ENCODE results near the gene CHCHD2. TPM values are rescaled to one million over a fixed set of nuclear protein-coding genes. Genes with fewer than 3 reads are reported as not detected.

The CHCHD2 gene
- total and polyA plus RNA-seq, 8 donors: 115 to 265 (median 149) TPM

GRCh38 chr7:56062382-56062781, 43.9 kb downstream of the CHCHD2 start:
- peak in 2 of 4 donors; percentile 18 to 22 for ATAC-seq
- H3K36me3 ChIP-seq: peaks cover 4 to 26% (median 24%) of the 10 kb centered on the region in 3 donors
- intact Hi-C loops (cut with DNase I): no loop called here
- no peak for FAIRE-seq
- no peaks in the 10 kb centered on the region for H3K27me3 ChIP-seq
- DNase-seq: no peak
- H3K9me3 ChIP-seq: no peaks in the 10 kb centered on the region
- peak overlapping the region in 2 of 4 donors; percentile 36 to 66 for H3K27ac ChIP-seq
- no peak overlapping the region for H3K4me3 ChIP-seq
- no peak for TF ChIP-seq CTCF (IDR thresholded peaks at IDR 0.05)
- peaks cover 8 to 35% (median 15%) of the 10 kb centered on the region in 3 donors for H3K4me1 ChIP-seq
- WGBS, 2 donors: 54 to 56% methylated on average over 2 of the region's 2 CpGs

GRCh38 chr7:56053993-56054392, 52.3 kb downstream of the CHCHD2 start:
- Histone ChIP-seq H3K9me3 (no peaks in the 10 kb centered on the region), H3K4me1 (peaks cover 7 to 25% (median 9%) of the 10 kb centered on the region in 3 donors), H3K27me3 (no peaks in the 10 kb centered on the region), H3K4me3 (no peak overlapping the region), H3K36me3 (peaks cover 3 to 39% (median 25%) of the 10 kb centered on the region in 3 donors), H3K27ac (no peak overlapping the region)
- no peak for FAIRE-seq
- TF ChIP-seq CTCF (IDR thresholded peaks at IDR 0.05): no peak
- WGBS, 2 donors: 51 to 62% methylated on average over 2 of the region's 2 CpGs
- intact Hi-C loops (cut with DNase I): no loop called here
- DNase-seq: no peak
- ATAC-seq: no peak

GRCh38 chr7:56053379-56053778, 52.9 kb downstream of the CHCHD2 start:
- 77 to 80% methylated on average over 9 of the region's 9 CpGs for WGBS, 2 donors
- no peak overlapping the region for H3K27ac ChIP-seq
- no peak for FAIRE-seq
- peaks cover 7 to 27% (median 9%) of the 10 kb centered on the region in 3 donors for H3K4me1 ChIP-seq
- TF ChIP-seq CTCF (IDR thresholded peaks at IDR 0.05): no peak
- intact Hi-C loops (cut with DNase I): no loop called here
- peak in 1 of 6 donors; percentile 3 for DNase-seq
- peaks cover 3 to 33% (median 22%) of the 10 kb centered on the region in 3 donors for H3K36me3 ChIP-seq
- H3K27me3 ChIP-seq: no peaks in the 10 kb centered on the region
- H3K4me3 ChIP-seq: no peak overlapping the region
- no peaks in the 10 kb centered on the region for H3K9me3 ChIP-seq
- ATAC-seq: no peak

Other genes with a start within 250 kb of the CHCHD2 start
- gene SEPTIN14, start 243.7 kb downstream of the CHCHD2 start, total RNA-seq: not detected
- gene SEPTIN14, start 243.7 kb downstream of the CHCHD2 start, polyA plus RNA-seq: not detected
- 1 to 10 TPM; 1.5 to 2.9 (median 1.7) TPM for gene ZNF713, start 219.0 kb downstream of the CHCHD2 start, total RNA-seq
- gene ZNF713, start 219.0 kb downstream of the CHCHD2 start, polyA plus RNA-seq: 1 to 10 TPM; 1.1 to 1.4 TPM
- 1 to 10 TPM; 5.4 to 8.6 (median 7.0) TPM for gene MRPS17, start 154.6 kb downstream of the CHCHD2 start, total RNA-seq
- 1 to 10 TPM; 6.6 to 8.4 TPM for gene MRPS17, start 154.6 kb downstream of the CHCHD2 start, polyA plus RNA-seq
- gene NIPSNAP2, start 141.9 kb downstream of the CHCHD2 start, total RNA-seq: 10 to 100 TPM; 18.7 to 31.1 (median 25.8) TPM
- gene NIPSNAP2, start 141.9 kb downstream of the CHCHD2 start, polyA plus RNA-seq: 10 to 100 TPM; 22.2 to 37.5 TPM
- gene PSPH, start 55.0 kb downstream of the CHCHD2 start, total RNA-seq: 1 to 10 TPM; 3.8 to 9.1 (median 7.2) TPM
- 1 to 10 TPM; 3.3 to 3.8 TPM for gene PSPH, start 55.0 kb downstream of the CHCHD2 start, polyA plus RNA-seq
- 10 to 100 TPM; 33.6 to 56.5 (median 51.3) TPM for gene CCT6A, start 54.7 kb downstream of the CHCHD2 start, total RNA-seq
- gene CCT6A, start 54.7 kb downstream of the CHCHD2 start, polyA plus RNA-seq: 10 to 100 TPM; 80.4 to 89.0 TPM
- 100 to 1,000 TPM in 5 of 6 donors, 10 to 100 TPM in 1; 95.0 to 136 (median 108) TPM for gene SUMF2, start 42.2 kb downstream of the CHCHD2 start, total RNA-seq
- gene SUMF2, start 42.2 kb downstream of the CHCHD2 start, polyA plus RNA-seq: 100 to 1,000 TPM in 1 of 2 donors, 10 to 100 TPM in 1; 88.6 to 101 TPM
- under 1 TPM; 0.16 to 0.78 (median 0.48) TPM for gene PHKG1, start 13.5 kb downstream of the CHCHD2 start, total RNA-seq
- 1 to 10 TPM; 1.4 to 1.6 TPM for gene PHKG1, start 13.5 kb downstream of the CHCHD2 start, polyA plus RNA-seq
- gene NUPR2, start 9.9 kb upstream of the CHCHD2 start, total RNA-seq: 1 to 10 TPM in 2 of 6 donors, under 1 TPM in 3, not detected in 1; 0.37 to 1.2 (median 0.63) TPM
- gene NUPR2, start 9.9 kb upstream of the CHCHD2 start, polyA plus RNA-seq: 10 to 100 TPM in 1 of 2 donors, 1 to 10 TPM in 1; 5.2 to 11.5 TPM

Data from pancreas (tissue), 10 donors.